ENCODE measurements around the gene THYN1. TPM values are rescaled to one million over a fixed set of nuclear protein-coding genes. Genes with fewer than 3 reads are reported as not detected.

Gene THYN1
- total and polyA plus RNA-seq, 2 of the 13 experiments (the other 11 are each of a cell fraction or from before 2014, with no cell fraction given): 36.1 to 87.6 TPM

DNA sequence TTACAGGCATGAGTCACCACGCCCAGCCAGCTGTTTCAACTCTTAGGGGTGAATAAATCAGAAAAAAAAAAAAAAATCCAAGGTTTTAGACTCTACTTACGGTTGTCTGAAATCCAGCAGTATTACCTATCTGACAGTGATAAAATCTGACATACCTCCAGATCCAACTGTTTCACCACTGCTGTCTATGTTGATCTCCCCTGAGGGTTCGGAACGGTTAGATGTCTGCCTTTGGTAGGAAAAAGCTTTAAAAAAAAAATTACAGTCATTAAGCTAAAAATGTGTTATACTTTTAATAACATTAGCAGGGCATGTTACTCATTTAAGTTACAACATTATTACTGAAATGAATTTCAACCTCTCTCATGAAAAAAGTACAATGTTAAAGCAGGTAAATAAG, 50.5 kb downstream of the THYN1 start:
- Histone ChIP-seq H3K4me3 (replicated peaks in 1 of 3; ENCODE audit: insufficient read depth in 1 of 3, low read depth in 2 of 3, low read length in 3 of 3) (no peak overlapping the region), H4K20me1 (ENCODE audit: insufficient read depth, low read length) (no peaks in the 10 kb centered on the region), H2AFZ (ENCODE audit: low read length) (no peak overlapping the region), H3K9me3 (ENCODE audit: low read length) (no peaks in the 10 kb centered on the region), H3K4me2 (ENCODE audit: low read depth, low read length) (no peak overlapping the region), H3K9ac (ENCODE audit: insufficient read depth, low read depth, low read length) (no peak overlapping the region), H3K36me3 (replicated peaks in 1 of 2; ENCODE audit: control insufficient read depth in 1 of 2, insufficient read depth in 2 of 2, low read length in 2 of 2) (peaks cover 15 to 73% of the 10 kb centered on the region in 2 experiments), H3K4me1 (ENCODE audit: insufficient read depth, low read length) (no peaks in the 10 kb centered on the region), H3K79me2 (ENCODE audit: insufficient read depth, low read length) (no peaks in the 10 kb centered on the region), H3K27me3 (ENCODE audit: control insufficient read depth in 1 of 2, insufficient read depth in 2 of 2, low read length in 2 of 2) (no peaks in the 10 kb centered on the region), H3K27ac (ENCODE audit: extremely low read length, insufficient read depth, low read length) (no peak overlapping the region)
- ChIA-PET CTCF (ENCODE audit: low intra/inter-chr PET ratio, low total read pairs) (no interaction called here), POLR2A (no interaction called here)
- DNase-seq (ENCODE audit: low spot score) (no peak), FAIRE-seq (no peak), ATAC-seq (no peak)
- WGBS (ENCODE audit: low lambda C conversion rate): 98% methylated on average over 4 of the region's 4 CpGs
- in situ Hi-C loops (cut with HindIII; ENCODE audit: extremely low pct_ligation_motif_present, low pct_unique_long_range_greater_than_20kb): no loop called here
- BruUV-seq (replicated peaks): no TSS peak
- TF ChIP-seq, protein P1, sequence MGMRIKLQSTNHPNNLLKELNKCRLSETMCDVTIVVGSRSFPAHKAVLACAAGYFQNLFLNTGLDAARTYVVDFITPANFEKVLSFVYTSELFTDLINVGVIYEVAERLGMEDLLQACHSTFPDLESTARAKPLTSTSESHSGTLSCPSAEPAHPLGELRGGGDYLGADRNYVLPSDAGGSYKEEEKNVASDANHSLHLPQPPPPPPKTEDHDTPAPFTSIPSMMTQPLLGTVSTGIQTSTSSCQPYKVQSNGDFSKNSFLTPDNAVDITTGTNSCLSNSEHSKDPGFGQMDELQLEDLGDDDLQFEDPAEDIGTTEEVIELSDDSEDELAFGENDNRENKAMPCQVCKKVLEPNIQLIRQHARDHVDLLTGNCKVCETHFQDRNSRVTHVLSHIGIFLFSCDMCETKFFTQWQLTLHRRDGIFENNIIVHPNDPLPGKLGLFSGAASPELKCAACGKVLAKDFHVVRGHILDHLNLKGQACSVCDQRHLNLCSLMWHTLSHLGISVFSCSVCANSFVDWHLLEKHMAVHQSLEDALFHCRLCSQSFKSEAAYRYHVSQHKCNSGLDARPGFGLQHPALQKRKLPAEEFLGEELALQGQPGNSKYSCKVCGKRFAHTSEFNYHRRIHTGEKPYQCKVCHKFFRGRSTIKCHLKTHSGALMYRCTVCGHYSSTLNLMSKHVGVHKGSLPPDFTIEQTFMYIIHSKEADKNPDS (CRISPR knock-in tag; IDR thresholded peaks at IDR 0.05): no peak
- TF ChIP-seq THYN1 (CRISPR knock-in tag; IDR thresholded peaks at IDR 0.05; ENCODE audit: borderline replicate concordance, low read depth) (no peak), ATF1 (CRISPR knock-in tag; IDR thresholded peaks at IDR 0.05) (no peak), KAT7 (CRISPR knock-in tag; IDR thresholded peaks at IDR 0.05; ENCODE audit: borderline replicate concordance) (no peak), TEAD3 (CRISPR knock-in tag; optimal IDR thresholded peaks at IDR 0.05; ENCODE audit: borderline replicate concordance) (no peak)
- TF ChIP-seq, protein P2, sequence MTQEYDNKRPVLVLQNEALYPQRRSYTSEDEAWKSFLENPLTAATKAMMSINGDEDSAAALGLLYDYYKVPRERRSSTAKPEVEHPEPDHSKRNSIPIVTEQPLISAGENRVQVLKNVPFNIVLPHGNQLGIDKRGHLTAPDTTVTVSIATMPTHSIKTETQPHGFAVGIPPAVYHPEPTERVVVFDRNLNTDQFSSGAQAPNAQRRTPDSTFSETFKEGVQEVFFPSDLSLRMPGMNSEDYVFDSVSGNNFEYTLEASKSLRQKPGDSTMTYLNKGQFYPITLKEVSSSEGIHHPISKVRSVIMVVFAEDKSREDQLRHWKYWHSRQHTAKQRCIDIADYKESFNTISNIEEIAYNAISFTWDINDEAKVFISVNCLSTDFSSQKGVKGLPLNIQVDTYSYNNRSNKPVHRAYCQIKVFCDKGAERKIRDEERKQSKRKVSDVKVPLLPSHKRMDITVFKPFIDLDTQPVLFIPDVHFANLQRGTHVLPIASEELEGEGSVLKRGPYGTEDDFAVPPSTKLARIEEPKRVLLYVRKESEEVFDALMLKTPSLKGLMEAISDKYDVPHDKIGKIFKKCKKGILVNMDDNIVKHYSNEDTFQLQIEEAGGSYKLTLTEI (CRISPR knock-in tag; conservative IDR thresholded peaks at IDR 0.05): no peak
- TF ChIP-seq, protein P3, sequence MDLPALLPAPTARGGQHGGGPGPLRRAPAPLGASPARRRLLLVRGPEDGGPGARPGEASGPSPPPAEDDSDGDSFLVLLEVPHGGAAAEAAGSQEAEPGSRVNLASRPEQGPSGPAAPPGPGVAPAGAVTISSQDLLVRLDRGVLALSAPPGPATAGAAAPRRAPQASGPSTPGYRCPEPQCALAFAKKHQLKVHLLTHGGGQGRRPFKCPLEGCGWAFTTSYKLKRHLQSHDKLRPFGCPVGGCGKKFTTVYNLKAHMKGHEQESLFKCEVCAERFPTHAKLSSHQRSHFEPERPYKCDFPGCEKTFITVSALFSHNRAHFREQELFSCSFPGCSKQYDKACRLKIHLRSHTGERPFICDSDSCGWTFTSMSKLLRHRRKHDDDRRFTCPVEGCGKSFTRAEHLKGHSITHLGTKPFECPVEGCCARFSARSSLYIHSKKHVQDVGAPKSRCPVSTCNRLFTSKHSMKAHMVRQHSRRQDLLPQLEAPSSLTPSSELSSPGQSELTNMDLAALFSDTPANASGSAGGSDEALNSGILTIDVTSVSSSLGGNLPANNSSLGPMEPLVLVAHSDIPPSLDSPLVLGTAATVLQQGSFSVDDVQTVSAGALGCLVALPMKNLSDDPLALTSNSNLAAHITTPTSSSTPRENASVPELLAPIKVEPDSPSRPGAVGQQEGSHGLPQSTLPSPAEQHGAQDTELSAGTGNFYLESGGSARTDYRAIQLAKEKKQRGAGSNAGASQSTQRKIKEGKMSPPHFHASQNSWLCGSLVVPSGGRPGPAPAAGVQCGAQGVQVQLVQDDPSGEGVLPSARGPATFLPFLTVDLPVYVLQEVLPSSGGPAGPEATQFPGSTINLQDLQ (CRISPR knock-in tag; IDR thresholded peaks at IDR 0.05): no peak
- intact Hi-C loops (cut with micrococcal nuclease; ENCODE audit: unreplicated experiment): no loop called here
